ENCODE results near the gene UNC5CL. TPM values are rescaled to one million over a fixed set of nuclear protein-coding genes. Genes with fewer than 3 reads are reported as not detected.

The UNC5CL gene, protein sequence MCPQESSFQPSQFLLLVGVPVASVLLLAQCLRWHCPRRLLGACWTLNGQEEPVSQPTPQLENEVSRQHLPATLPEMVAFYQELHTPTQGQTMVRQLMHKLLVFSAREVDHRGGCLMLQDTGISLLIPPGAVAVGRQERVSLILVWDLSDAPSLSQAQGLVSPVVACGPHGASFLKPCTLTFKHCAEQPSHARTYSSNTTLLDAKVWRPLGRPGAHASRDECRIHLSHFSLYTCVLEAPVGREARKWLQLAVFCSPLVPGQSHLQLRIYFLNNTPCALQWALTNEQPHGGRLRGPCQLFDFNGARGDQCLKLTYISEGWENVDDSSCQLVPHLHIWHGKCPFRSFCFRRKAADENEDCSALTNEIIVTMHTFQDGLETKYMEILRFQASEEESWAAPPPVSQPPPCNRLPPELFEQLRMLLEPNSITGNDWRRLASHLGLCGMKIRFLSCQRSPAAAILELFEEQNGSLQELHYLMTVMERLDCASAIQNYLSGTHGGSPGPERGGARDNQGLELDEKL
- total RNA-seq, result not detected in 2 replicates

DNA sequence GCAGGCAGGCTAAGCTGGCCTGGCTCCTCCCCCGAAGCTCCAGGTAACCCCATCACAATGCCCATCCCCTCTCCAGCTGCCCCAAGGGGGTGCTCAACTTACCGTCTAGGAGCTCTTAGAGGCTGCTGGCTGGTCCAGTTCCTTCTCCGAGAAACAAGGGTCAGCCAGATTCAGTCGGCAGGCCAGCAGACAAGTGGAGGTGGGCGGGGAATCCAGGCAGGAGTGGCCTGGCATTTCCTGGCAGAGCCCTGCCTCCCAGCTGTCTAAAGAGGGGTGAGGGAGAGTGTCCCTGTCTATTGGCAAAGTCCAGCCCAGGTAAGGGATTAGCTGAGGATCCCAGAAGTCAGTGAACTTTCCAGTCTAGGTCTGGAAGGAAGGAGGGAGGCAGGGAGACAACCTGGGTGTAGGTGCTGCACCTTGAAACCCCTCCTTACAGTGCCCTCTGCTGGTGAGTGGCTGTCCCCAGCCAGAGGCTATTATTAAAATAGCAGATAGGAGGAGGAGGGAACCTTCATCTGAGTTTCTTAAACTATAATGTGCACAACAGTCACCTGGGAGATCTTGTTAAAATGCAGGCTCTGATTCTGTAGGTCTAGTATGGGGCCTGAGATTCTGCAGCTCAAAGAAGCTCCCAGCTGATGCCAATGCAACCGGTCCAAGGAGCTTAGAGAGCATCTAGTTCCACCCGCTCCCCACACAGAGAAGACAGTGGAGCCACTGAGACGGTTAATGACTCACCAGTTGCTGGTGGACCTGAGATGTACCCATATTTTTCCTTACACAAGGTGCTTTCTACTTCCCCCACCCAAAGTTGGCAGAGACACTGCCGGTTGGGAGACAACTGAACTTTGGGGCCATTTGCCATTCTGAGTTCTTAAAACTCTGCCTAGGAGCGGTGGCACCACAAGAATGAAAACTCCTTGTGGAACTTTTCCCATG is at the start of gene UNC5CL:
TSS of gene UNC5CL (minus strand) at position 162 of the 939 bp plus-strand sequence. CDS start 4,147 bp downstream, outside the sequence.

DNA sequence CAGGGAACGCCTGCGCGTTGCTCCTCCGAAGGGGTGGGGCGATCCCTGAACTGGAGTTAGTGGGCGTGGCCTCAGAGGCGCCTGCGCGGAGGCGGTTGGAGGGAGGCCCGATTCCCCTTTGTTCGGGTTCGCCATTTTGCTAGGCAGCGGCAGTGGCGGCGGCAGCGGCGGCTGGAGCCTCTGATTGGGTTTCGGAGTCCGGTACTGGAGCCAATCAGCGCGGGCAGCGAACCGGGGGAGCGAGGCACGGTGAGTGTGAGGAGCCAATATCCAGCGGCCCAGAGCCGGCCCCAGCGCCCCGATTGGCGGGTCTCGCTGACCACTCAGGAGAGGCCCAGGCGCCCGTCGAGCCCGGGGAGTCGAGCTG is 33.8 kb upstream of the UNC5CL start, which contains the start of gene NFYA:
TSS of gene NFYA (plus strand) at position 139 of the 367 bp plus-strand sequence. CDS start 6,116 bp downstream, outside the sequence.

DNA sequence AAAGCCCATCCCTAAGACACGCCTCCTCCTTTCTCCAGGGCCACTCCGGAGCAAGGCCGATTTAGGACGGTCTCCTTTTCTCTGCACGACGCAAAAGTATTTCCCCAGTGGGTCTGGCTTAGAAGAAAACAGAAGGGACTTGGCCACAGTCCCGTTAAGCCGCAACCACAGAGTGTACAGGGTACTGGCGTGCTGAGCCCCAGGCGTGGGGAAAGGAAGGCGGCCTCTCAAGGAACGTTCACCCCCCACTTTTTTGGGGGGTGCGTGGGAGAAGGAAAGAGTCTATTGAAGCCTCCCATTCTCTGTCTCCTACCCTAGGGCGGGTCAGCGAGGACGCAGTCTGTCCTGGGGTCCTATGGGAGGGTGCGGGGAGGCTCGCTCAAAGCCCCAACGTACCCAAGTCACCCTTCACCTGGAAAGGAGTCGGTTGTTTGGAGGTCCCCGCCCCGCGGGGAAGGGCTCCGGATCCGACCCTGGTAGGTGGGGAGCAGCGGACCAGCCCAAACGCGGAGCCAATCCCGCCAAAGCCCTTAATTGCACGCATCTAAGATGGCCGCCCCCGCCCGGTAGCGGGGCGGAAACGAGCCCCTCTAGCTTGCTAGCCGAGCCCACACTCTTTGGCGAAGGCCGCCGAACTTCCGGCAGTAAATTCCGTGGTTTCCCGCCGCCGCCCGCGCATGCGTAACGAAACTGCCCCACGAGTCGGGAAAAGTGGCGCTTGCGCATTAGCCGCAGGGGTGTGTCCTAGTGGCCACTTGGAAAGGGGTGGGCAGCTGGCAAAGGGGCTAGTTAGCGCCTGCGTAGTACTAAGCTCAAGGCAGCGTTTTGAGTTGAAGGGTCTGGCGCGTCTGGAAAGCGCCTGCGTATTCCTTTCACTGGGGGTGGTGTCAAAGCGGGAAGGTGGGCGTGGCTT is 33.2 kb upstream of the UNC5CL start, which contains the start of gene OARD1:
TSS of gene OARD1 (minus strand) at position 434 of the 913 bp plus-strand sequence. CDS start 722 bp downstream, outside the sequence.

DNA sequence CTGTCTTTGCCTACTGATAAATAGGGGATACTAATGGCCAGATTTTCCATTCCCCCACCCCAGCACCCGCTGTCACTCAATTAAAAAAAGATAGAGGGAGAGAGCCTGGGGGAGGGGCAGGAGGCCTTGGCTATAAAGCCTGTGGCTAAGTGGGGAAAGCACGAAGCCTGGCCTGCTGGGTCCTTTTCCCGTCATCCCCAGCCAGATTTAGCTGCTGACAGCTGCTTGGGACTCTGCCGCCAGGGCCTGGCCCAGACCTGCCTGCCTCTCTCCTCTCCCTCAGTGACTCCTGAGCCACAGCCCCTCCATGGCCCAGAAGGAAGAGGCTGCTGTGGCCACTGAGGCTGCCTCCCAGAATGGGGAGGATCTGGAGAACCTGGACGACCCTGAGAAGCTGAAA is 14.0 kb upstream of the UNC5CL start, which contains the start of gene APOBEC2:
TSS of gene APOBEC2 (plus strand) at position 162 of the 400 bp plus-strand sequence. CDS start at position 308, 146 bp downstream.

DNA sequence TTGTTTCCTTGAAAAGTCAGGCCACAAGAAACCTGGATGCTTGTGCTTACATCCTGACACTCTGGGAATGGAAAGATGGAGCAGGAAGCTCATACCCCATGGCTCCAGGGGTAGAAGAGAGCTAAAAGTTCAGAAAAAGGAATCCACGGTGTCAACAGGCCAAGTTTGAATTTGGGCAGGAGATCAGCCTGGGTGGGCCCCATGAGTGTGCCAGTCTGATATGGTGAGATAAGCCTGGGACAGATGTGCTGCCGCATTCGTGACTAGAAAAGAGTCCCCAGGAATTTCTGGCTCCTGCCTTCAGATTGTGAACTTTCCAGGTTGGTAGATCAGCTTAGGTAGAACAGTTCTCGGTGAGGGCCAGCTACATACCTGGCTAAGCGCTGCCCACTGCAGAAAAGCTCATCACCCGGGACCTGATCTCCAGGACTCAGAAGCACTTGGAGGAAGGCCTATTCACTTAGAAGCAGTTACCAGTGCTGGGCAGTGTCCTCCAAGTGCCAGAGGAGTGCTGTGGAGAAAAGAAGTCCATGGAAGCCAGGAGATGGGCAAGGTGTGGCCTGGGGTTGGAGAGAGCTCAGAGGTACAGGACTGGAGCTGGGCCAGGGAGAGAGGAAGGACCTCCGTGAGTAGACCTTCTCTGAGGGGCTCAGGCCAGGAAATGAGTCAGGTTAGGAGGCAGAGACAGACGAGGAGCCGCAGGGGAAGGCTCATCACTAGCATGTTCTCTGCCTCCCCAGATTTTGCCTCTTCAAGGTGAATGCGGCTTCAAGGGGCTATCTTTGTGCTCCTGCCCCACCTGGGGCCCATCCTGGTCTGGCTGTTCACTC is 3.4 kb upstream of the UNC5CL start, which contains the start of gene TSPO2:
TSS of gene TSPO2 (plus strand) at position 242 of the 830 bp plus-strand sequence. CDS start at position 761, 519 bp downstream.

Other genes with a start within 250 kb of the UNC5CL start
- not detected in 2 replicates for gene TSPO2, start 3.2 kb upstream of the UNC5CL start, total RNA-seq
- not detected in 2 replicates for gene APOBEC2, start 14.0 kb upstream of the UNC5CL start, total RNA-seq
- gene OARD1, start 33.1 kb upstream of the UNC5CL start, total RNA-seq, result 11.8 and 14.4 TPM in 2 replicates
- gene NFYA, start 33.8 kb upstream of the UNC5CL start, total RNA-seq, result 7.2 and 8.5 TPM in 2 replicates
- gene TREML1, start 115.1 kb upstream of the UNC5CL start, total RNA-seq, result not detected in 2 replicates
- not detected in 2 replicates for gene TREM2, start 123.9 kb upstream of the UNC5CL start, total RNA-seq
- not detected in 2 replicates for gene TREML2, start 161.9 kb upstream of the UNC5CL start, total RNA-seq
- 0.06 TPM in 1 of 2 replicates, not detected in the other for gene TREML4, start 189.1 kb upstream of the UNC5CL start, total RNA-seq
- 1.7 and 2.1 TPM in 2 replicates for gene TREM1, start 247.5 kb upstream of the UNC5CL start, total RNA-seq

Data from cardiac ventricle fibroblast (primary cell).